Measurements from ENCODE around the gene MPZL1. TPM values are rescaled to one million over a fixed set of nuclear protein-coding genes. Genes with fewer than 3 reads are reported as not detected.

Gene MPZL1
- total RNA-seq, 4 donors from 2014 or later, result 44.5 to 72.6 (median 53.7) TPM

DNA sequence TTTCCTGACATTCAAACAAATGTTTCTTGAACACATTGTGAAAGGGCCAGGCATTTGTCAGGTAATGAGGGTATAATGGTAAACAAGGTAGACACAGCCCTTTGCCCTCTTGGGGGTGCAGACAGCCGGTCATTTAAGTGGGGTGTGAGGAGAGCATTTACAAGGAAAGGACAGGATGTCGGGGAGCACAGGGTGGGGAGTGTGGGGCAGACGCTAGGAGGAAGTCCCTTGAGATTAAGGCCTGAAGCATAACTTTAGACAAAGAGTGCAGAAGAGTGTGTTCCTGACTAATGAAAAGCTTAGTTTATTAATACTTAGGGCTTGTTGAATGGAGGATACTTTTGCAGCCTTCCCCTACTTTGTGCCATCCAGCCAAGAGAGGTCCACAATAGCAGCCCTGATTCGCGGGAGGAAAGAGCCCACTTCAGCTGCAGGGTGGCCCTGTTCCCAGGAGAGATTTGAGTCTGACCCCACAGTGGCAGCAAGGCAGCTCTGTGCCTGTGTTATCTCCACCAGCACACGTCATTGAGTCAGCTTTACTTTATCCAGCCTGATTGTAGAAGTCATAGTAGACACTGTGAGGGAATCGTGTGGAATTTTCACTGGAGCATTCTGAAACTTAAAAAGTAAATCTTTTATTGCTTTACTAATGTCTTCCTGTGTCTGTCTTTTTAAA lies 35.1 kb downstream of the MPZL1 start:
- TF ChIP-seq, protein P1, sequence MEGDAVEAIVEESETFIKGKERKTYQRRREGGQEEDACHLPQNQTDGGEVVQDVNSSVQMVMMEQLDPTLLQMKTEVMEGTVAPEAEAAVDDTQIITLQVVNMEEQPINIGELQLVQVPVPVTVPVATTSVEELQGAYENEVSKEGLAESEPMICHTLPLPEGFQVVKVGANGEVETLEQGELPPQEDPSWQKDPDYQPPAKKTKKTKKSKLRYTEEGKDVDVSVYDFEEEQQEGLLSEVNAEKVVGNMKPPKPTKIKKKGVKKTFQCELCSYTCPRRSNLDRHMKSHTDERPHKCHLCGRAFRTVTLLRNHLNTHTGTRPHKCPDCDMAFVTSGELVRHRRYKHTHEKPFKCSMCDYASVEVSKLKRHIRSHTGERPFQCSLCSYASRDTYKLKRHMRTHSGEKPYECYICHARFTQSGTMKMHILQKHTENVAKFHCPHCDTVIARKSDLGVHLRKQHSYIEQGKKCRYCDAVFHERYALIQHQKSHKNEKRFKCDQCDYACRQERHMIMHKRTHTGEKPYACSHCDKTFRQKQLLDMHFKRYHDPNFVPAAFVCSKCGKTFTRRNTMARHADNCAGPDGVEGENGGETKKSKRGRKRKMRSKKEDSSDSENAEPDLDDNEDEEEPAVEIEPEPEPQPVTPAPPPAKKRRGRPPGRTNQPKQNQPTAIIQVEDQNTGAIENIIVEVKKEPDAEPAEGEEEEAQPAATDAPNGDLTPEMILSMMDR (IDR thresholded peaks at IDR 0.05; ENCODE audit: low read depth), result no peak

DNA sequence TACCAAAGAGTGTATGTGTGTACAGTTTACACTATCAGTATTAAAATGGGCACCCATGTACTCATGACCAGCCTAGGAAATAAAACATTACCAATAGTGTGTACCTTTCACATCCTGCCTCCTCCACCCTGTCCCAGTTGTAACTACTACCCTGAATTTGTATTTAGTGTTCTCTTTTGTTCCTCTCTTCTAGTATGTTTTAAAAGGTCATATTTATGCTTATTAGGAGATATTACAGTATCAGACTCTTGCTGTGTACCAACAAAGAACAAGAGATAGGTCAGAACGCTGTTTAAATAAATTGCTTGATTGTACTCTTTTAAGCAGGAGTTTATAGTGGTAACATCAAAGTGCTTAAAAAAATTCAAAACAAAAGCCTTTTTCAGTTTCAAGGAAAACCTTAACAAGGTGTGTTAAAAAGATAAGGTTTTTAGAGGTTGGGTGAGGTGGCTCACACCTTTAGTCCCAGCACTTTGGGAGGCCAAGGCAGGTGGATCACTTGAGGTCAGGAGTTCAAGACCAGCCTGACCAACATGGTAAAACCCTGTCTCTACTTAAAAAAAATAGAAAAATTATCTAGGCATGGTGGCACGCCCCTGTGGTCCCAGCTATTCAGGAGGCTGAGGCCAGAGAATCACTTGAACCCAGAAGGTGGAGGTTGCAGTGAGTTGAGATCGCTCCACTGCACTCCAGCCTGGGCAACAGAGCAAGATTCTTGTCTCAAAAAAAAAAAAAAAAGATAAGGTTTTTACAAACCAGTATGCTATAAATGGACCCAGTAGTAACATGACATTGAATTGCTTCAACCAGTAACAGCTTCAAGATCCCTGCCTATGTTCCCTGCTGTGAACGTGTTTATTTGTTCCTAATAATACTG lies 35.9 kb downstream of the MPZL1 start:
- TF ChIP-seq, protein P1 (IDR thresholded peaks at IDR 0.05; ENCODE audit: low read depth), result no peak

DNA sequence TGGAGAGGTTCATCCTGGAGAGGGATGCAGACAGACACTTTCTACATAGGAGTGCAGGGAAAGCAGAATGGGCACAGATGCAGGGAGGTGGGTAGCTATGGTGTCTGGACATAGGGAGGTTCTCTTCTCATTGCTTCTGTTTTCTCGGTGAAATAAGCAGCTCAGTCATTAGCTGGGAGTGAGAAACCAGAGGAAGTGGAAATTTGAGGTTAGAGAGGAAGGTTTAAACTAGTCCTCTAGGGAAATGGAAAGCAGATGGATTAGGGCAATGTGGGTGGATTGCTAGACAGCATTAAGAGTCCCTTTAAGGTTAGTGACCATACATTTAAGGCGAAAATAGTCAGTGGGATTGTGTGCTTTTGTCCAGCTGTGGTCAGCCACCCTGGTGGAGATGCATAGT lies 39.6 kb downstream of the MPZL1 start:
- TF ChIP-seq, protein P1 (IDR thresholded peaks at IDR 0.05; ENCODE audit: low read depth), result no peak

DNA sequence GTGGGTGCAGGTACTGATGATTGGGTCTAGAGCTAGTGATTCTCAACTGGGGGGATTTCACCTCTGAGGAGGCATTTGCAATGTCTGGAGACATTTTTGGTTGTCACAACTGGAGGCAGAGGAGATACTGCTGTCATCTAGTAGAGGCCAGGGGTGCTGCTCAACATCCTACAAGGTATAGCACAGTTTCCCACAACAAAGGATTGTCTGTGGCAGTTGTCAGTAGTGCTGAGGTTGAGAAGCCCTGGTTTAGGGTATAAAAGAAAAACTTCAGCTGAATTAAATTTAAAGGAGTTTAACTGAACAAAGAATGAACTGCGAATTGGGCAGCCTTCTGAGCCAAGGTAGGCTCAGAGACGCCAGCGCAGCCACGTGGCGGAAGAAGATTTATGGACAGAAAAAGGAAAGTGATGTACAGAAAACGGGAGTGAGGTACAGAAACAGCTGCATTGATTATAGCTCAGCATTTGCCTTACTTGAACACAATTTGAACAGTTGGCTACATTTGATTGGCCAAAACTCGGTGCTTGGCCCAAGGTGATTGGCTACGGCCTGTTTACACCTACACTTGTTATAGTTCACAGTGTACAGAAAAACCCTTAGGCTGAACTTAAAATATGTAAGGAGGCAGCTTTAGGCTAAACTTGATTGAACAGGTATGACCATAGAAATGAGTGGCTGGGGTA lies 40.4 kb downstream of the MPZL1 start:
- TF ChIP-seq, protein P1 (IDR thresholded peaks at IDR 0.05; ENCODE audit: low read depth), result no peak

DNA sequence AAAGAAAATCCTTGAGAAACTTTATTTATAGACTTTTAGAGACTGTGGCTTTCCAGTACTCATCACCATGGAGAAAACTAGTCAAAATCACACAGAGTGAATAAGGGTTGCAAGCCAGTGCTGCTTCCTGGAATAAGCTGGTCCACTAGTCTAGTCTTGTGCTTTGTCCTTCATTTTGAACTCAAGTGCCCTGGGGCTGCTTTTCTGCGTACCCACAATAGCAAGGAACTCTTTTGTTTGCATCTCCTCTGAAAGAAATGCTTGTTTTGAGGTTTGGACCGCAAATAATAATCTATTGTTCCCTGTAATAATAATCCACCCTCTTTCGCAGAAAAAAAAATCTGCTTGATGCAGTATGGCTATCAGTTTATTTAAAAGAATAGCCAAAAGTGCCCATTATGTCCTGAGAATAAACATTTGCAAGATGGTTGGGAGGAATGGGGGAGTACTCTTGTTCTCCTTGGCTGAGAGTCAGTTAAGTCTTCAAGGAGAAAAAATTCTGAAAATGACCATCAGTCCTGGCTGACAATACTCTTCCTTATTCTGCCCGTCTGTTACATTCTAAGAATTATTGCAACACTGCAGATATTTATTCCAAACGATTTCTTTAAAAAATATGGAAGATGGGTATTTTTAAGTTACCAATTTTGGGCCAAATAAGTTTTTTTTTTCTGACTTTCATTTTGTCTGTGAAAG lies 41.9 kb downstream of the MPZL1 start:
- TF ChIP-seq, protein P1 (IDR thresholded peaks at IDR 0.05; ENCODE audit: low read depth), result no peak

DNA sequence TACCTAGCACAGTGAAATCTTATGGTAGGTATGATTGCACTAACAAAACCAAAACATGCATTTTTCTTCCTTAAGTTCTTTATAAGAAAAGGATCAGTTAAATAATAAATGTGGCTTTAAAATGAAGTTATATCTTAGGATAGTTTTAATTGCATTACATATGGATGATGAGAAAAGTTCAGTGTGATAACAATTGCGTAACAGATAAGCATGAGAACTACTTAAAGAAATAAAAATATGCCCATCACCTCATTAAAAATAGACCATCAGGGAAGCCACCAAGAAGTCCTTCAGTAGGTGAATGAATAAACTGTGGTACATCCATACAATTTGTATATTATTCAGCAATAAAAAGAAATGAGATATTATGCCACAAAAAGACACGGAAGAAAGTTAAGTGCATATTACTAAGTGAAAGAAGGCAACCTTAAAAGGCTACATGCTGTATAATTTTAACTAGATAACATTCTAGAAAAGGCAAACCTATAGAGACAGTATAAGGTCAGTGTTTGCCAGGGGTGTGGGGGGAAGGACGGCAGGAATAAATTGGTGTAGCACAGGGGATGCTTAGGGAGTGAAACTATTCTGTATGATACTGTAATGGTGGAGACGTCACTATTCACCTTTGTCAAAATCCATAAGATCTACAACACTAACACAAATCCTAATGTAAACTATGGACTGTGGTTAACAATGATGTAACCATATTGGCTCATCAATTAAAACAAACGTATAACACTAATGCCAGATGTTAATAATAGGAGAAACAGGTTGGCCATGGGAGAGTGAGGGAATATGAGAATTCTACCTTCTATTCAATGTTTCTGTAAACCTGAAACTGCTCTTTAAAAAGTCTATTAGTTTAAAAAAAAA lies 42.9 kb downstream of the MPZL1 start:
- TF ChIP-seq, protein P1 (IDR thresholded peaks at IDR 0.05; ENCODE audit: low read depth), result no peak

Data from subcutaneous adipose tissue (tissue), 4 donors.